Right lobe of liver (tissue), 6 donors: ENCODE results near the gene WASF3. TPM values are rescaled to one million over a fixed set of nuclear protein-coding genes. Genes with fewer than 3 reads are reported as not detected.

Experiments
- ATAC-seq, 4 donors: fragments of 200-7000 bp; cut with Tn5 transposase; one replicate each; pipeline ENCODE4 v1.9.1; 2020; ENCODE audit warnings: mild to moderate bottlenecking in 4 of 4, moderate library complexity in 4 of 4
- DNase-seq, 3 donors: peaks; one replicate each; pipeline ENCODE4 v3.0.0-alpha.2; 2020
- H3K27ac ChIP-seq, 3 donors: fragments of 200-600 bp; one replicate each; pipeline ENCODE4 v1.8.0; 2022
- H3K27me3 ChIP-seq, 2 donors: fragments of 200-600 bp; one replicate each; pipeline ENCODE4 v1.8.0; 2022
- H3K36me3 ChIP-seq, 4 donors: fragments of 200-600 bp; sonication (generic) in 1 of 4; one replicate each; pipeline versions ENCODE4 v1.5.1 to v1.8.0; 2017 to 2022; ENCODE audit warnings: control low read depth in 1 of 4
- H3K4me1 ChIP-seq, 4 donors: fragments of 200-600 bp; sonication (generic) in 1 of 4; one replicate each; pipeline versions ENCODE4 v1.5.1 to v1.8.0; 2017 to 2022; ENCODE audit warnings: control low read depth in 1 of 4
- H3K4me3 ChIP-seq, 3 donors: fragments of 200-600 bp; one replicate each; pipeline ENCODE4 v1.8.0; 2022
- H3K9me3 ChIP-seq, 4 donors: fragments of 200-600 bp; sonication (generic) in 1 of 4; one replicate each; pipeline versions ENCODE4 v1.5.1 to v1.8.0; 2017 to 2022; ENCODE audit warnings: control low read depth in 1 of 4
- CTCF ChIP-seq, 4 donors: fragments of 200-600 bp in 3 of 4; fragments of 450-650 bp in 1 of 4; IDR thresholded peaks; one replicate each; pipeline versions ENCODE4 v1.5.1 to v1.8.0; 2016 to 2022; ENCODE audit warnings: antibody characterized with exemption in 4 of 4, mild to moderate bottlenecking in 2 of 4
- POLR2A ChIP-seq: fragments of 450-650 bp; IDR thresholded peaks from one replicate; pipeline ENCODE4 v1.6.1; 2017; ENCODE audit warnings: antibody characterized with exemption, mild to moderate bottlenecking
- WGBS: methylation state at CpG from one replicate; pipeline ENCODE4 v1.1.6; 2018; ENCODE audit warnings: low coverage, low lambda C conversion rate; ENCODE audit not compliant: insufficient coverage; ENCODE audit errors: missing lambda C conversion rate; 5-methylcytosine and 5-hydroxymethylcytosine counted together
- intact Hi-C, 2 donors: fragments of 100-400 bp; cut with DNase I; formaldehyde crosslinking; loops; one replicate each; pipeline versions ENCODE4 v1.11.2 to v1.14.1; 2022
- total RNA-seq, 6 experiments: library from RNA; depleted of rRNA in 2 of 6; stranded (reverse); fragments of >200 nt in 2 of 6; fragmentation: NEBNext Ultra II Directional in 3 of 6; extraction: Animal tissue kit (Norgen Biotek cat#: 25700) in 3 of 6; gene quantifications; one replicate each; pipeline versions ENCODE4 v1.1.0 to v1.2.4, GENCODE V29; 2016 to 2023
- donor health status: DM: no; HTN: yes; CAD: no.
- donor health status: DM: no; HTN: no; CAD: no.
- donor health status: DM: no; HTN: no; CAD: no.
- donor health status: DM: no; HTN: yes; CAD: no.
- donor health status: DM: no; HTN: yes; CAD: no.

WASF3 gene
- total RNA-seq, 6 experiments from 2014 or later = 5.8 to 14.5 (median 8.3) TPM

GRCh38 chr13:26525528-26525927, 32.0 kb upstream of the WASF3 start:
- Histone ChIP-seq H3K9me3 (no peaks in the 10 kb centered on the region), H3K4me3 (no peak overlapping the region), H3K27ac (no peak overlapping the region), H3K4me1 (no peaks in the 10 kb centered on the region), H3K36me3 (no peaks in the 10 kb centered on the region), H3K27me3 (no peaks in the 10 kb centered on the region)
- ATAC-seq (no peak), DNase-seq (no peak)
- intact Hi-C loops = no loop called here
- TF ChIP-seq CTCF (IDR thresholded peaks at IDR 0.05) (no peak), POLR2A (no peak)

GRCh38 chr13:26526702-26527216, 30.7 kb upstream of the WASF3 start:
- Histone ChIP-seq H3K36me3 (no peaks in the 10 kb centered on the region), H3K27ac (no peak overlapping the region), H3K4me3 (no peak overlapping the region), H3K9me3 (no peaks in the 10 kb centered on the region), H3K27me3 (no peaks in the 10 kb centered on the region), H3K4me1 (no peaks in the 10 kb centered on the region)
- intact Hi-C loops = no loop called here
- TF ChIP-seq POLR2A = no peak
- no peak for TF ChIP-seq CTCF (IDR thresholded peaks at IDR 0.05)
- WGBS = 40% methylated on average over 1 of the region's 2 CpGs
- ATAC-seq (no peak), DNase-seq (no peak)

GRCh38 chr13:26528527-26528926, 29.0 kb upstream of the WASF3 start:
- H3K27me3 ChIP-seq = no peaks in the 10 kb centered on the region
- H3K36me3 ChIP-seq = no peaks in the 10 kb centered on the region
- WGBS = 5% methylated on average over 1 of the region's 1 CpG
- ATAC-seq = no peak
- H3K4me3 ChIP-seq = no peak overlapping the region
- intact Hi-C loops = no loop called here
- TF ChIP-seq CTCF (IDR thresholded peaks at IDR 0.05) (no peak), POLR2A (no peak)
- no peaks in the 10 kb centered on the region for H3K9me3 ChIP-seq
- no peak overlapping the region for H3K27ac ChIP-seq
- H3K4me1 ChIP-seq = no peaks in the 10 kb centered on the region
- DNase-seq = no peak

- H3K9me3 ChIP-seq = no peaks in the 10 kb centered on the region
- no peak overlapping the region for H3K27ac ChIP-seq
- no peaks in the 10 kb centered on the region for H3K27me3 ChIP-seq
- peak; percentile 30 to 62 (median 48) for ATAC-seq
- intact Hi-C loops = no loop called here
- TF ChIP-seq CTCF (IDR thresholded peaks at IDR 0.05) (no peak), POLR2A (no peak)
- H3K4me1 ChIP-seq = no peaks in the 10 kb centered on the region
- no peak for DNase-seq
- H3K4me3 ChIP-seq = no peak overlapping the region
- no peaks in the 10 kb centered on the region for H3K36me3 ChIP-seq
- WGBS = 17% methylated on average over 6 of the region's 6 CpGs
These were observed 28.0 kb upstream of the WASF3 start for GRCh38 chr13:26529441-26529840.

GRCh38 chr13:26531742-26532141, 25.7 kb upstream of the WASF3 start:
- Histone ChIP-seq H3K9me3 (no peaks in the 10 kb centered on the region), H3K27me3 (no peaks in the 10 kb centered on the region), H3K36me3 (no peaks in the 10 kb centered on the region), H3K27ac (no peak overlapping the region), H3K4me3 (no peak overlapping the region), H3K4me1 (no peaks in the 10 kb centered on the region)
- 30% methylated on average over 2 of the region's 3 CpGs for WGBS
- TF ChIP-seq POLR2A (no peak), CTCF (IDR thresholded peaks at IDR 0.05) (no peak)
- ATAC-seq (no peak), DNase-seq (no peak)
- intact Hi-C loops = no loop called here
